Liver (tissue), 9 donors: ENCODE data around the gene CDRT4. TPM values are rescaled to one million over a fixed set of nuclear protein-coding genes. Genes with fewer than 3 reads are reported as not detected.

Experiments
- DNase-seq: peaks from one replicate; pipeline ENCODE4 v3.0.0-alpha.2; 2017; ENCODE audit warnings: low spot score
- H3K27ac ChIP-seq, 2 donors: one replicate each; pipeline ENCODE4 v1.7.0; 2013; ENCODE audit warnings: inconsistent platforms in 2 of 2, low read length in 2 of 2, control low read depth in 1 of 2, low read depth in 1 of 2, mild to moderate bottlenecking in 1 of 2
- H3K27me3 ChIP-seq, 4 donors: one replicate each; pipeline versions ENCODE4 v1.6.1 to v1.7.0; 2013; ENCODE audit warnings: low read length in 3 of 4, inconsistent platforms in 1 of 4, mild to moderate bottlenecking in 1 of 4, moderate library complexity in 1 of 4; ENCODE audit not compliant: control insufficient read depth in 4 of 4, insufficient read depth in 4 of 4
- H3K36me3 ChIP-seq, 4 donors: one replicate each; pipeline versions ENCODE4 v1.6.1 to v1.7.0; 2013; ENCODE audit warnings: low read length in 3 of 4, mild to moderate bottlenecking in 3 of 4, low read depth in 1 of 4, moderate library complexity in 1 of 4; ENCODE audit not compliant: control insufficient read depth in 4 of 4, insufficient read depth in 3 of 4
- H3K4me1 ChIP-seq, 4 donors: one replicate each; pipeline versions ENCODE4 v1.6.1 to v1.7.0; 2013; ENCODE audit warnings: low read length in 3 of 4, mild to moderate bottlenecking in 3 of 4, moderate library complexity in 1 of 4; ENCODE audit not compliant: control insufficient read depth in 4 of 4, insufficient read depth in 4 of 4
- H3K4me3 ChIP-seq, 3 donors: one replicate each; pipeline versions ENCODE4 v1.6.1 to v1.7.0; 2013; ENCODE audit warnings: low read length in 3 of 3, control low read depth in 1 of 3, low read depth in 1 of 3, mild to moderate bottlenecking in 1 of 3
- H3K9ac ChIP-seq, 2 donors: one replicate each; pipeline ENCODE4 v1.7.0; 2013; ENCODE audit warnings: low read length in 2 of 2, mild to moderate bottlenecking in 2 of 2, moderate library complexity in 2 of 2, control low read depth in 1 of 2, low read depth in 1 of 2
- H3K9me3 ChIP-seq, 4 donors: one replicate each; pipeline versions ENCODE4 v1.6.1 to v1.7.0; 2013; ENCODE audit warnings: low read length in 3 of 4; ENCODE audit not compliant: control insufficient read depth in 4 of 4
- EGR1 ChIP-seq, 2 donors: IDR thresholded peaks; 2 replicates each; pipeline ENCODE4 v1.6.1; 2016 to 2018; ENCODE audit warnings: antibody characterized with exemption in 2 of 2, low read depth in 2 of 2
- FOXA1 ChIP-seq: IDR thresholded peaks from 2 replicates; pipeline ENCODE4 v1.6.1; 2016; ENCODE audit warnings: antibody characterized with exemption
- FOXA2 ChIP-seq: IDR thresholded peaks from 2 replicates; pipeline ENCODE4 v1.6.1; 2016; ENCODE audit warnings: antibody characterized with exemption
- GABPA ChIP-seq, 2 donors: IDR thresholded peaks in 1 of 2; conservative IDR thresholded peaks in 1 of 2; 2 replicates each; pipeline ENCODE4 v1.6.1; 2016; ENCODE audit warnings: antibody characterized with exemption in 2 of 2, mild to moderate bottlenecking in 1 of 2, moderate library complexity in 1 of 2
- HNF4A ChIP-seq, 2 donors: conservative IDR thresholded peaks; 2 replicates each; pipeline ENCODE4 v1.6.1; 2016; ENCODE audit warnings: antibody characterized with exemption in 2 of 2, mild to moderate bottlenecking in 2 of 2
- HNF4G ChIP-seq: IDR thresholded peaks from 2 replicates; pipeline ENCODE4 v1.6.1; 2016; ENCODE audit warnings: antibody characterized with exemption
- JUND ChIP-seq, 2 donors: IDR thresholded peaks; 2 replicates each; pipeline ENCODE4 v1.6.1; 2016; ENCODE audit warnings: antibody characterized with exemption in 2 of 2
- NR2F2 ChIP-seq: IDR thresholded peaks from 2 replicates; pipeline ENCODE4 v1.6.1; 2016; ENCODE audit warnings: antibody characterized with exemption
- RAD21 ChIP-seq, 2 donors: IDR thresholded peaks; 2 replicates each; pipeline ENCODE4 v1.6.1; 2016; ENCODE audit warnings: antibody characterized with exemption in 2 of 2, mild to moderate bottlenecking in 2 of 2
- RXRA ChIP-seq, 2 donors: IDR thresholded peaks; 2 replicates each; pipeline ENCODE4 v1.6.1; 2017 to 2018; ENCODE audit warnings: antibody characterized with exemption in 2 of 2, mild to moderate bottlenecking in 1 of 2
- SP1 ChIP-seq: IDR thresholded peaks from 2 replicates; pipeline ENCODE4 v1.6.1; 2018; ENCODE audit warnings: antibody characterized with exemption, mild to moderate bottlenecking
- TAF1 ChIP-seq: conservative IDR thresholded peaks from 2 replicates; pipeline ENCODE4 v1.6.1; 2016; ENCODE audit warnings: antibody characterized with exemption, mild to moderate bottlenecking
- YY1 ChIP-seq: IDR thresholded peaks from 2 replicates; pipeline ENCODE4 v1.6.1; 2016; ENCODE audit warnings: antibody characterized with exemption, mild to moderate bottlenecking
- ZBTB33 ChIP-seq: IDR thresholded peaks from 2 replicates; pipeline ENCODE4 v1.6.1; 2016; ENCODE audit warnings: antibody characterized with exemption
- WGBS: extraction: QIAGEN DNeasy Blood & Tissue Kit; methylation state at CpG from one replicate; pipeline ENCODE4 v1.1.7; 2013; 5-methylcytosine and 5-hydroxymethylcytosine counted together
- polyA plus RNA-seq, 2 donors: library from polyadenylated mRNA; stranded (reverse) in 1 of 2; unstranded in 1 of 2; fragments of 200-250 nt in 1 of 2; fragments of >200 nt in 1 of 2; fragmentation: Nextera tagmentation in 1 of 2; extraction: Ambion mirVana in 1 of 2; gene quantifications; one replicate each; pipeline versions ENCODE4 v1.2.1 to v1.2.3, GENCODE V29; 2013 to 2015
- total RNA-seq, 2 donors: library from RNA; depleted of rRNA; stranded (reverse); fragments of >200 nt; gene quantifications; one replicate each; pipeline ENCODE4 v1.2.3, GENCODE V29; 2014
- TF ChIP-seq, protein P1 (sequence below): IDR thresholded peaks from 2 replicates; pipeline ENCODE4 v1.6.1; 2016; ENCODE audit warnings: antibody characterized with exemption
- TF ChIP-seq, protein P2 (sequence below): IDR thresholded peaks from 2 replicates; pipeline ENCODE4 v1.6.1; 2016; ENCODE audit warnings: antibody characterized with exemption
- TF ChIP-seq, protein P3 (sequence below): IDR thresholded peaks from 2 replicates; pipeline ENCODE4 v1.6.1; 2016; ENCODE audit warnings: antibody characterized with exemption, mild to moderate bottlenecking
- TF ChIP-seq, protein P4 (sequence below): fragments of 150-350 bp; IDR thresholded peaks from 2 replicates; pipeline ENCODE4 v1.5.1; 2017; ENCODE audit warnings: improper control_type of control experiment, low read depth, low read length; ENCODE audit not compliant: missing input control
- donor health status: healthy.
- donor health status: healthy.
- donor health status: healthy.
- donor health status: healthy.
- donor health status: healthy.

Gene CDRT4
- total and polyA plus RNA-seq, 4 donors = 0.43 to 3.3 (median 1.8) TPM; not detected in 1

- H3K27me3 ChIP-seq = no peaks in the 10 kb centered on the region
- H3K9ac ChIP-seq = no peak overlapping the region
- TF ChIP-seq, protein P1, sequence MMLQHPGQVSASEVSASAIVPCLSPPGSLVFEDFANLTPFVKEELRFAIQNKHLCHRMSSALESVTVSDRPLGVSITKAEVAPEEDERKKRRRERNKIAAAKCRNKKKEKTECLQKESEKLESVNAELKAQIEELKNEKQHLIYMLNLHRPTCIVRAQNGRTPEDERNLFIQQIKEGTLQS = no peak
- TF ChIP-seq RAD21 (IDR thresholded peaks at IDR 0.05) (no peak), FOXA1 (no peak), RXRA (IDR thresholded peaks at IDR 0.05) (no peak), EGR1 (IDR thresholded peaks at IDR 0.05; ENCODE audit: low read depth in 2 of 2) (no peak), YY1 (no peak), GABPA (IDR thresholded peaks at IDR 0.05 in 1 of 2, conservative IDR thresholded peaks at IDR 0.05 in 1 of 2) (no peak)
- no peak overlapping the region for H3K27ac ChIP-seq
- DNase-seq = no peak
- H3K36me3 ChIP-seq = no peaks in the 10 kb centered on the region
- no peaks in the 10 kb centered on the region for H3K4me1 ChIP-seq
- H3K4me3 ChIP-seq = no peak overlapping the region
- 94% methylated on average over 2 of the region's 2 CpGs for WGBS
- H3K9me3 ChIP-seq = no peaks in the 10 kb centered on the region
These were observed 21.1 kb upstream of the CDRT4 start for GRCh38 chr17:15488557-15488956.

DNA sequence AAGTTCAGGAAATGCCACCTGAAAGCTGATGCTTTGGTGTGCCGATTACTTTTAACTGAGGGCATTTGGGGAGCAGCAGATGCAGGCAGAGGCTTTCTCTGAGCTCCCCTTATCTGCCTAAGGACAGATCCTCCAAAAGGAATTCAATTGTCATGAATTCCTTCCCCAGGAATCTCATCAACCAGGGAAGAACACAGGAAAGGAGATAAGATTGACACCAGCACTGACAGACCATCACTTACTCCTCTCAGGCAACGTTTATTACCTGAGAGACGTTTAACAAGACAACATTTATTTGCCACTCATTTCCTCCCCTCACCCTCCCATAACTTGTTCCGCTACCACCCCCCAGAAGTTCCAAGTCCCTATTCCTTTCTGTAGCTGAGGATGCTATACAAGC, 17.6 kb upstream of the CDRT4 start:
- no peaks in the 10 kb centered on the region for H3K27me3 ChIP-seq
- 73% methylated on average over 4 of the region's 4 CpGs for WGBS
- no peak overlapping the region for H3K4me3 ChIP-seq
- no peaks in the 10 kb centered on the region for H3K4me1 ChIP-seq
- H3K36me3 ChIP-seq = peaks cover 0 to 3% (median 0%) of the 10 kb centered on the region in 4 donors
- no peak for TF ChIP-seq HNF4A (conservative IDR thresholded peaks at IDR 0.05)
- TF ChIP-seq HNF4G = no peak
- no peak for TF ChIP-seq RXRA (IDR thresholded peaks at IDR 0.05)
- no peak for TF ChIP-seq YY1
- no peak for TF ChIP-seq SP1
- TF ChIP-seq FOXA2 = no peak
- no peak for TF ChIP-seq FOXA1
- TF ChIP-seq ZBTB33 = no peak
- no peak for TF ChIP-seq NR2F2
- TF ChIP-seq, protein P1 = no peak
- TF ChIP-seq, protein P2, sequence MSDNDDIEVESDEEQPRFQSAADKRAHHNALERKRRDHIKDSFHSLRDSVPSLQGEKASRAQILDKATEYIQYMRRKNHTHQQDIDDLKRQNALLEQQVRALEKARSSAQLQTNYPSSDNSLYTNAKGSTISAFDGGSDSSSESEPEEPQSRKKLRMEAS = no peak
- no peak for TF ChIP-seq TAF1
- TF ChIP-seq RAD21 (IDR thresholded peaks at IDR 0.05) = no peak
- TF ChIP-seq, protein P3, sequence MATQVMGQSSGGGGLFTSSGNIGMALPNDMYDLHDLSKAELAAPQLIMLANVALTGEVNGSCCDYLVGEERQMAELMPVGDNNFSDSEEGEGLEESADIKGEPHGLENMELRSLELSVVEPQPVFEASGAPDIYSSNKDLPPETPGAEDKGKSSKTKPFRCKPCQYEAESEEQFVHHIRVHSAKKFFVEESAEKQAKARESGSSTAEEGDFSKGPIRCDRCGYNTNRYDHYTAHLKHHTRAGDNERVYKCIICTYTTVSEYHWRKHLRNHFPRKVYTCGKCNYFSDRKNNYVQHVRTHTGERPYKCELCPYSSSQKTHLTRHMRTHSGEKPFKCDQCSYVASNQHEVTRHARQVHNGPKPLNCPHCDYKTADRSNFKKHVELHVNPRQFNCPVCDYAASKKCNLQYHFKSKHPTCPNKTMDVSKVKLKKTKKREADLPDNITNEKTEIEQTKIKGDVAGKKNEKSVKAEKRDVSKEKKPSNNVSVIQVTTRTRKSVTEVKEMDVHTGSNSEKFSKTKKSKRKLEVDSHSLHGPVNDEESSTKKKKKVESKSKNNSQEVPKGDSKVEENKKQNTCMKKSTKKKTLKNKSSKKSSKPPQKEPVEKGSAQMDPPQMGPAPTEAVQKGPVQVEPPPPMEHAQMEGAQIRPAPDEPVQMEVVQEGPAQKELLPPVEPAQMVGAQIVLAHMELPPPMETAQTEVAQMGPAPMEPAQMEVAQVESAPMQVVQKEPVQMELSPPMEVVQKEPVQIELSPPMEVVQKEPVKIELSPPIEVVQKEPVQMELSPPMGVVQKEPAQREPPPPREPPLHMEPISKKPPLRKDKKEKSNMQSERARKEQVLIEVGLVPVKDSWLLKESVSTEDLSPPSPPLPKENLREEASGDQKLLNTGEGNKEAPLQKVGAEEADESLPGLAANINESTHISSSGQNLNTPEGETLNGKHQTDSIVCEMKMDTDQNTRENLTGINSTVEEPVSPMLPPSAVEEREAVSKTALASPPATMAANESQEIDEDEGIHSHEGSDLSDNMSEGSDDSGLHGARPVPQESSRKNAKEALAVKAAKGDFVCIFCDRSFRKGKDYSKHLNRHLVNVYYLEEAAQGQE = no peak
- TF ChIP-seq, protein P4, sequence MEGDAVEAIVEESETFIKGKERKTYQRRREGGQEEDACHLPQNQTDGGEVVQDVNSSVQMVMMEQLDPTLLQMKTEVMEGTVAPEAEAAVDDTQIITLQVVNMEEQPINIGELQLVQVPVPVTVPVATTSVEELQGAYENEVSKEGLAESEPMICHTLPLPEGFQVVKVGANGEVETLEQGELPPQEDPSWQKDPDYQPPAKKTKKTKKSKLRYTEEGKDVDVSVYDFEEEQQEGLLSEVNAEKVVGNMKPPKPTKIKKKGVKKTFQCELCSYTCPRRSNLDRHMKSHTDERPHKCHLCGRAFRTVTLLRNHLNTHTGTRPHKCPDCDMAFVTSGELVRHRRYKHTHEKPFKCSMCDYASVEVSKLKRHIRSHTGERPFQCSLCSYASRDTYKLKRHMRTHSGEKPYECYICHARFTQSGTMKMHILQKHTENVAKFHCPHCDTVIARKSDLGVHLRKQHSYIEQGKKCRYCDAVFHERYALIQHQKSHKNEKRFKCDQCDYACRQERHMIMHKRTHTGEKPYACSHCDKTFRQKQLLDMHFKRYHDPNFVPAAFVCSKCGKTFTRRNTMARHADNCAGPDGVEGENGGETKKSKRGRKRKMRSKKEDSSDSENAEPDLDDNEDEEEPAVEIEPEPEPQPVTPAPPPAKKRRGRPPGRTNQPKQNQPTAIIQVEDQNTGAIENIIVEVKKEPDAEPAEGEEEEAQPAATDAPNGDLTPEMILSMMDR = no peak
- no peak for TF ChIP-seq JUND (IDR thresholded peaks at IDR 0.05)
- H3K27ac ChIP-seq = no peak overlapping the region
- H3K9ac ChIP-seq = no peak overlapping the region
- no peaks in the 10 kb centered on the region for H3K9me3 ChIP-seq
- no peak for DNase-seq
